GM23248 (cell line): ENCODE results near the gene GABRR3. TPM values are rescaled to one million over a fixed set of nuclear protein-coding genes. Genes with fewer than 3 reads are reported as not detected.

Experiments used
- DNase-seq: peaks from one replicate; pipeline ENCODE4 v3.0.0-alpha.2; 2015
- H2AFZ ChIP-seq: fragments of 200-600 bp; sonication (generic); 2 replicates; pipeline ENCODE4 v1.6.1; 2016; ENCODE audit warnings: antibody characterized with exemption
- H3F3A ChIP-seq: fragments of 200-600 bp; sonication (generic); 2 replicates; pipeline ENCODE4 v1.6.1; 2016; ENCODE audit warnings: mild to moderate bottlenecking, antibody characterized with exemption, mixed run types; ENCODE audit not compliant: insufficient read depth
- H3K27ac ChIP-seq: fragments of 200-600 bp; sonication (generic); 2 replicates; pipeline ENCODE4 v1.5.1; 2016; ENCODE audit warnings: mild to moderate bottlenecking
- H3K27me3 ChIP-seq: fragments of 200-600 bp; sonication (generic); replicated peaks from 2 replicates; pipeline ENCODE4 v1.6.1; 2016; ENCODE audit warnings: mild to moderate bottlenecking; ENCODE audit not compliant: insufficient read depth
- H3K36me3 ChIP-seq: fragments of 200-600 bp; sonication (generic); 2 replicates; pipeline ENCODE4 v1.6.1; 2016; ENCODE audit warnings: low read depth, mild to moderate bottlenecking
- H3K4me1 ChIP-seq: fragments of 200-600 bp; sonication (generic); 2 replicates; pipeline ENCODE4 v1.6.1; 2016; ENCODE audit warnings: mild to moderate bottlenecking; ENCODE audit not compliant: insufficient read depth
- H3K4me2 ChIP-seq: fragments of 200-600 bp; sonication (generic); one replicate; pipeline ENCODE4 v1.6.1; 2016; ENCODE audit warnings: mild to moderate bottlenecking; ENCODE audit not compliant: unreplicated experiment
- H3K4me3 ChIP-seq: fragments of 200-600 bp; sonication (generic); 2 replicates; pipeline ENCODE4 v1.5.1; 2016; ENCODE audit warnings: mild to moderate bottlenecking
- H3K79me2 ChIP-seq: fragments of 200-600 bp; sonication (generic); 2 replicates; pipeline ENCODE4 v1.6.1; 2016; ENCODE audit warnings: mild to moderate bottlenecking; ENCODE audit not compliant: insufficient read depth
- H3K9ac ChIP-seq: fragments of 200-600 bp; sonication (generic); 2 replicates; pipeline ENCODE4 v1.6.1; 2016; ENCODE audit warnings: mild to moderate bottlenecking
- H3K9me2 ChIP-seq: fragments of 200-600 bp; sonication (generic); 2 replicates; pipeline ENCODE4 v1.6.1; 2016; ENCODE audit warnings: mixed run types, mild to moderate bottlenecking, moderate library complexity; ENCODE audit not compliant: insufficient read depth
- H3K9me3 ChIP-seq: fragments of 200-600 bp; sonication (generic); one replicate; pipeline ENCODE4 v1.6.1; 2017; ENCODE audit warnings: low read depth
- H4K20me1 ChIP-seq: fragments of 200-600 bp; sonication (generic); 2 replicates; pipeline ENCODE4 v1.6.0; 2016; ENCODE audit not compliant: insufficient read depth
- EZH2 ChIP-seq: fragments of 200-600 bp; sonication (generic); IDR thresholded peaks from 2 replicates; pipeline ENCODE4 v1.6.1; 2018; ENCODE audit warnings: antibody characterized with exemption, mild to moderate bottlenecking; ENCODE audit not compliant: insufficient read depth, poor library complexity, severe bottlenecking
- EZH2phosphoT487 ChIP-seq: fragments of 200-600 bp; sonication (generic); IDR thresholded peaks from 2 replicates; pipeline ENCODE4 v1.6.1; 2018; ENCODE audit warnings: antibody characterized with exemption, moderate library complexity, mild to moderate bottlenecking, low read depth; ENCODE audit not compliant: insufficient read depth
- WGBS, 2 experiments: methylation state at CpG; one replicate each; pipeline ENCODE4 v1.1.6; 2015 to 2017; ENCODE audit warnings: low lambda C conversion rate in 2 of 2, low coverage in 1 of 2; ENCODE audit errors: missing lambda C conversion rate in 2 of 2; 5-methylcytosine and 5-hydroxymethylcytosine counted together
- in situ Hi-C: fragments of 300-500 bp; cut with MboI; formaldehyde crosslinking; loops from 2 replicates; pipeline ENCODE4 v1.15.0; 2020
- polyA plus RNA-seq: library from polyadenylated mRNA; unstranded; fragments of >200 nt; fragmentation: Nextera tagmentation; extraction: Ambion mirVana; gene quantifications from 2 replicates; pipeline ENCODE4 v1.2.1, GENCODE V29; 2016
- total RNA-seq: library from RNA; depleted of rRNA; stranded (reverse); fragments of >200 nt; shearing (Covaris generic); gene quantifications from 2 replicates; pipeline ENCODE4 v1.2.3, GENCODE V29; 2014

Gene GABRR3
- total and polyA plus RNA-seq, 2 experiments from 2014 or later = not detected

DNA sequence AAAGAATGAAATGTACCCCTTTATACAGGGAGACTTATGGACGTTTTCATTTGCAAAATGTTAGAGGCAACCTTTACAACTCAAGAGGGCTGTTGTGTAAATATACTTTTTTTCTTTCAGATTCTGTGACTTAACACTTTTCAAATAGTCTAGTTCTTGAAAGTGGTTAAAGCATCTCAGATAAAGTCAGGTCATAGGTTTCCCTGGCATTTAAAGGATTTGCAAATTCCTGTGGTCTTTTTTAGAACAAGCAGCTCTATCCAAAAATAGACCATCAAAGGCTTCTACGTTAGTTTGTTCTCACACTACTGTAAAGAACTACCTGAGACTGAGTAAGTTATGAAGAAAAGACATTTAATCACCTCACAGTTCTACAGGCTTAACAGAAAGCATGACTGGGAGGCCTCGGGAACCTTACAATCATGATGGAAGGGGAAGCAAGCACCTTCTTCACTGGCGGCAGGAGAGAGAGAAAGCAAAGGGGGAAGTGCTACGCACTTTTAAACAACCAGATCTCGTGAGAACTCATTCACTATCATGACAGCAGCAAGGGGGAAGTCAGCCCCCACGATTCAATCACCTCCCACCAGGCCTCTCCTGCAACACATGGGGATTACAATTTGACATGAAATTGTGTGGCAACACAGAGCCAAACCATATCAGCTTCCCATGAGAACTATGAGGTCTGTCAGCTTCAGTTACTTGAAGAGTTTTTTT is 23.3 kb upstream of the GABRR3 start:
- Histone ChIP-seq H3K27me3 (peaks cover 3% of the 10 kb centered on the region; the same call in 1 of the 2 replicates), H3K9me2 (no peaks in the 10 kb centered on the region)
- TF ChIP-seq EZH2 = no peak
- no peak for TF ChIP-seq EZH2phosphoT487

DNA sequence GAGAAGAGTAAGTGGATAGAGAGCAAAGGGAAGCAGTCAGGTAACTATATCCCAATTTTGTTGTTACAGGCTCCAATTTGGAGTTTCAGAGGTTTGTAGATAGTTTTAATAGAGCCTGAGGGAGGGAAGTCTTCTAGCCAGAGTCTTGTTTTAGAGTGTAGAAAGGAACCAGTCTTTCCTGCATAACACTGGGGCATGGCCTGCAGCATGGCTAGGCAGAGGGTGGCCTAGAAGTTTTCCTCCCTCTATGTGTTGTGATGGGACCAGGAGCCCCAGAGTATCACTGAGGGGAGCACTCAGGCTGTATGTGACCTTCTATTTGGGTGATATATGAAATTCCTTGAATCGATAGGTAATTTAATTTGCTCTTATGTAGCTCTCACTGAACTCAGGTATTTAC is 22.5 kb upstream of the GABRR3 start:
- Histone ChIP-seq H3K4me2 (no peak overlapping the region), H3K4me1 (no peaks in the 10 kb centered on the region), H3K9me3 (no peaks in the 10 kb centered on the region), H3K36me3 (no peaks in the 10 kb centered on the region), H3K9me2 (no peaks in the 10 kb centered on the region), H3K79me2 (no peaks in the 10 kb centered on the region), H3F3A (no peaks in the 10 kb centered on the region), H4K20me1 (no peaks in the 10 kb centered on the region), H2AFZ (no peak overlapping the region), H3K9ac (no peak overlapping the region), H3K4me3 (no peak overlapping the region), H3K27ac (no peak overlapping the region), H3K27me3 (peaks cover 3% of the 10 kb centered on the region; the same call in 1 of the 2 replicates)
- in situ Hi-C loops = no loop called here
- TF ChIP-seq EZH2phosphoT487 = no peak
- no peak for TF ChIP-seq EZH2
- WGBS, 2 experiments = 41 to 50% methylated on average over 1 of the region's 1 CpG
- no peak for DNase-seq

More for the DNA sequence above, 23.3 kb upstream of the GABRR3 start:
- Histone ChIP-seq H3K36me3 (no peaks in the 10 kb centered on the region), H4K20me1 (no peaks in the 10 kb centered on the region), H3F3A (no peaks in the 10 kb centered on the region), H3K27ac (no peak overlapping the region), H3K4me2 (no peak overlapping the region), H3K4me1 (no peaks in the 10 kb centered on the region), H2AFZ (no peak overlapping the region), H3K9me3 (no peaks in the 10 kb centered on the region), H3K79me2 (no peaks in the 10 kb centered on the region), H3K9ac (no peak overlapping the region), H3K4me3 (no peak overlapping the region)
- no peak for DNase-seq
- in situ Hi-C loops = no loop called here
- WGBS, 2 experiments = 18% methylated on average over 7 of the region's 7 CpGs

DNA sequence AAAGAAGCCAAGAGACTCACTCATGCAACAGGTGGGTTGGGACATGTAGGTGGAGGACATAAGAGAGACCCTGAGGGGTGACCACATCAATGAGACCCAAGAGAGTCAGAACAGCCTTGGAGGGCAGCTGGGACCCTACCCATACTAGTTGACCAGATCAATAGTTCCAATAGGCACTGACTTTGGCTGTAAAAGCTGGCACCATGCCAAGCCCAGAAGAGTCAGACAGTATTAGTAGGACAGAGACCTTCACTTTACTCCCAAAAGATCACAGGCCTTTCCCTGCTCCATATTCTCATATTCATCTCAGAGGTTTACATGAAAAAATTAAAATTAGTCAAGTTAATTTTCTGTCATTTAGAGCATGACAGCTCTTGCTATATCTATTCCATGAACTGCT is 20.9 kb upstream of the GABRR3 start:
- Histone ChIP-seq H3K36me3 (no peaks in the 10 kb centered on the region), H3F3A (no peaks in the 10 kb centered on the region), H3K4me1 (no peaks in the 10 kb centered on the region), H3K9me2 (no peaks in the 10 kb centered on the region), H3K79me2 (no peaks in the 10 kb centered on the region), H3K27ac (no peak overlapping the region), H3K9me3 (no peaks in the 10 kb centered on the region), H3K9ac (no peak overlapping the region), H3K27me3 (peaks cover 3% of the 10 kb centered on the region; the same call in 1 of the 2 replicates), H3K4me3 (no peak overlapping the region), H4K20me1 (no peaks in the 10 kb centered on the region), H2AFZ (no peak overlapping the region), H3K4me2 (no peak overlapping the region)
- in situ Hi-C loops = no loop called here
- no peak for TF ChIP-seq EZH2phosphoT487
- TF ChIP-seq EZH2 = no peak
- DNase-seq = no peak

DNA sequence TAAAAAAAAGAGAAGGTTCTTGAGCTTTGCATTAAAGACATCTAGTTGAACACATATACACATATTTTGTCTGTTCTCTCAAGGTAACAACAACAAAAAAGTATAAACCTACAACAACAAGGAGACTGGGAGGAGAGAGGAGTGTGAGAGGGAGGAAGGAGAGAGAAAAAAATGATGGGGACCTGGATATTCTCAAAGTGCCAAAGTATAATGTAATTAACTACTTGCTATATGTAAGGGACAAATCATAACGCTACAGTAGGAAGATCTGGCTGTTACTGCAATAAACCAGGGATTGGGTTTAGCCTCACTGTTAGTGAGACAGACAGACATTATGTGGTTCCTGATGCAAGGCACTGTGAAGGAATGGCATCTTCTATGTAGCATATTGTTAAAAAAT is 14.2 kb upstream of the GABRR3 start:
- no peaks in the 10 kb centered on the region for H3K36me3 ChIP-seq
- H4K20me1 ChIP-seq = no peaks in the 10 kb centered on the region
- no peaks in the 10 kb centered on the region for H3K9me2 ChIP-seq
- H3K4me3 ChIP-seq = no peak overlapping the region
- in situ Hi-C loops = loop anchor here (10.0 kb wide), 1 partner anchor 286 kb away; no protein-coding TSS in a partner anchor
- no peak for DNase-seq
- H3K79me2 ChIP-seq = no peaks in the 10 kb centered on the region
- H3F3A ChIP-seq = no peaks in the 10 kb centered on the region
- no peak overlapping the region for H3K27ac ChIP-seq
- H3K27me3 ChIP-seq = peaks cover 3% of the 10 kb centered on the region; the same call in 1 of the 2 replicates
- no peaks in the 10 kb centered on the region for H3K9me3 ChIP-seq
- no peak overlapping the region for H3K9ac ChIP-seq
- TF ChIP-seq EZH2 = no peak
- no peak for TF ChIP-seq EZH2phosphoT487
- no peaks in the 10 kb centered on the region for H3K4me1 ChIP-seq
- H3K4me2 ChIP-seq = no peak overlapping the region
- 12 to 25% methylated on average over 1 of the region's 1 CpG for WGBS, 2 experiments
- no peak overlapping the region for H2AFZ ChIP-seq
